GM21390 (cell line): ENCODE data around the gene RNF222.
"Not testable (repeated sequence)": the region's sequence is repeated elsewhere in the genome, so short reads cannot be mapped to it uniquely, and the experiment has no call there.

ENCODE experiments used
- ATAC-seq: cut with Tn5 transposase; IDR thresholded peaks from one replicate; pipeline ENCODE4 v1.9.1; 2021; ENCODE audit not compliant: unreplicated experiment

Gene RNF222

GRCh38 chr17:8382880-8383142 lies 14.8 kb downstream of the RNF222 start:
- ATAC-seq, result no peak

GRCh38 chr17:8382052-8382879 lies 15.4 kb downstream of the RNF222 start:
- no peak for ATAC-seq

- ATAC-seq, result no peak
Measured at GRCh38 chr17:8380049-8380448, 17.6 kb downstream of the RNF222 start.

GRCh38 chr17:8378117-8378516 lies 19.5 kb downstream of the RNF222 start:
- not testable (repeated sequence) for ATAC-seq

- no peak for ATAC-seq
Measured at GRCh38 chr17:8377422-8377821, 20.2 kb downstream of the RNF222 start.

- peak; percentile 79 for ATAC-seq
Measured at GRCh38 chr17:8376271-8377067, 21.2 kb downstream of the RNF222 start, which contains the start of gene KRABD2. Gene KRABD2, minus strand, starts transcription at chr17:8376704.

- ATAC-seq, result no peak
Measured at GRCh38 chr17:8375738-8376259, 21.8 kb downstream of the RNF222 start.

- not testable (repeated sequence) for ATAC-seq
Measured at GRCh38 chr17:8373856-8374255, 23.8 kb downstream of the RNF222 start.

GRCh38 chr17:8372422-8372821 lies 25.2 kb downstream of the RNF222 start:
- ATAC-seq, result no peak

- ATAC-seq, result no peak
Measured at GRCh38 chr17:8371786-8372185, 25.8 kb downstream of the RNF222 start.

GRCh38 chr17:8369944-8370343 lies 27.7 kb downstream of the RNF222 start:
- no peak for ATAC-seq

GRCh38 chr17:8368193-8368592 lies 29.4 kb downstream of the RNF222 start:
- no peak for ATAC-seq

- ATAC-seq, result no peak
Measured at GRCh38 chr17:8366231-8366630, 31.4 kb downstream of the RNF222 start.

GRCh38 chr17:8365143-8365542 lies 32.5 kb downstream of the RNF222 start:
- ATAC-seq, result no peak

- no peak for ATAC-seq
Measured at GRCh38 chr17:8362651-8363332, 34.8 kb downstream of the RNF222 start.

GRCh38 chr17:8360751-8361150 lies 36.9 kb downstream of the RNF222 start:
- ATAC-seq, result no peak

- no peak for ATAC-seq
Measured at GRCh38 chr17:8360260-8360659, 37.4 kb downstream of the RNF222 start.

GRCh38 chr17:8359769-8360168 lies 37.9 kb downstream of the RNF222 start:
- no peak for ATAC-seq

GRCh38 chr17:8357910-8358309 lies 39.7 kb downstream of the RNF222 start:
- no peak for ATAC-seq

- no peak for ATAC-seq
Measured at GRCh38 chr17:8354236-8354635, 43.4 kb downstream of the RNF222 start.

- ATAC-seq, result no peak
Measured at GRCh38 chr17:8353736-8354135, 43.9 kb downstream of the RNF222 start.

- no peak for ATAC-seq
Measured at GRCh38 chr17:8350339-8350738, 47.3 kb downstream of the RNF222 start.
